ENCODE data around the gene PLCB2.

DNA sequence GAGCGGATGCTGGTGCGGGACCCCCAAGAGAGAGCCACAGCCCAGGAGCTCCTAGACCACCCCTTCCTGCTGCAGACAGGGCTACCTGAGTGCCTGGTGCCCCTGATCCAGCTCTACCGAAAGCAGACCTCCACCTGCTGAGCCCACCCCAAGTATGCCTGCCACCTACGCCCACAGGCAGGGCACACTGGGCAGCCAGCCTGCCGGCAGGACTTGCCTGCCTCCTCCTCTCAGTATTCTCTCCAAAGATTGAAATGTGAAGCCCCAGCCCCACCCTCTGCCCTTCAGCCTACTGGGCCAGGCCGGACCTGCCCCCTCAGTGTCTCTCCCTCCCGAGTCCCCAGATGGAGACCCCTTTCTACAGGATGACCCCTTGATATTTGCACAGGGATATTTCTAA, 31.8 kb downstream of the PLCB2 start:
- TF ChIP-seq, protein P1, sequence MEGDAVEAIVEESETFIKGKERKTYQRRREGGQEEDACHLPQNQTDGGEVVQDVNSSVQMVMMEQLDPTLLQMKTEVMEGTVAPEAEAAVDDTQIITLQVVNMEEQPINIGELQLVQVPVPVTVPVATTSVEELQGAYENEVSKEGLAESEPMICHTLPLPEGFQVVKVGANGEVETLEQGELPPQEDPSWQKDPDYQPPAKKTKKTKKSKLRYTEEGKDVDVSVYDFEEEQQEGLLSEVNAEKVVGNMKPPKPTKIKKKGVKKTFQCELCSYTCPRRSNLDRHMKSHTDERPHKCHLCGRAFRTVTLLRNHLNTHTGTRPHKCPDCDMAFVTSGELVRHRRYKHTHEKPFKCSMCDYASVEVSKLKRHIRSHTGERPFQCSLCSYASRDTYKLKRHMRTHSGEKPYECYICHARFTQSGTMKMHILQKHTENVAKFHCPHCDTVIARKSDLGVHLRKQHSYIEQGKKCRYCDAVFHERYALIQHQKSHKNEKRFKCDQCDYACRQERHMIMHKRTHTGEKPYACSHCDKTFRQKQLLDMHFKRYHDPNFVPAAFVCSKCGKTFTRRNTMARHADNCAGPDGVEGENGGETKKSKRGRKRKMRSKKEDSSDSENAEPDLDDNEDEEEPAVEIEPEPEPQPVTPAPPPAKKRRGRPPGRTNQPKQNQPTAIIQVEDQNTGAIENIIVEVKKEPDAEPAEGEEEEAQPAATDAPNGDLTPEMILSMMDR (conservative IDR thresholded peaks at IDR 0.05): no peak
- TF ChIP-seq EZH2 (IDR thresholded peaks at IDR 0.05; ENCODE audit: low read depth): no peak
